ENCODE data around the gene OGFOD3. TPM values are rescaled to one million over a fixed set of nuclear protein-coding genes. Genes with fewer than 3 reads are reported as not detected.

OGFOD3 gene
- total and polyA plus RNA-seq, 9 of the 15 experiments (the other 6 are each of a cell fraction or from before 2014, with no cell fraction given), result 0.69 to 44.7 (median 18.9) TPM

DNA sequence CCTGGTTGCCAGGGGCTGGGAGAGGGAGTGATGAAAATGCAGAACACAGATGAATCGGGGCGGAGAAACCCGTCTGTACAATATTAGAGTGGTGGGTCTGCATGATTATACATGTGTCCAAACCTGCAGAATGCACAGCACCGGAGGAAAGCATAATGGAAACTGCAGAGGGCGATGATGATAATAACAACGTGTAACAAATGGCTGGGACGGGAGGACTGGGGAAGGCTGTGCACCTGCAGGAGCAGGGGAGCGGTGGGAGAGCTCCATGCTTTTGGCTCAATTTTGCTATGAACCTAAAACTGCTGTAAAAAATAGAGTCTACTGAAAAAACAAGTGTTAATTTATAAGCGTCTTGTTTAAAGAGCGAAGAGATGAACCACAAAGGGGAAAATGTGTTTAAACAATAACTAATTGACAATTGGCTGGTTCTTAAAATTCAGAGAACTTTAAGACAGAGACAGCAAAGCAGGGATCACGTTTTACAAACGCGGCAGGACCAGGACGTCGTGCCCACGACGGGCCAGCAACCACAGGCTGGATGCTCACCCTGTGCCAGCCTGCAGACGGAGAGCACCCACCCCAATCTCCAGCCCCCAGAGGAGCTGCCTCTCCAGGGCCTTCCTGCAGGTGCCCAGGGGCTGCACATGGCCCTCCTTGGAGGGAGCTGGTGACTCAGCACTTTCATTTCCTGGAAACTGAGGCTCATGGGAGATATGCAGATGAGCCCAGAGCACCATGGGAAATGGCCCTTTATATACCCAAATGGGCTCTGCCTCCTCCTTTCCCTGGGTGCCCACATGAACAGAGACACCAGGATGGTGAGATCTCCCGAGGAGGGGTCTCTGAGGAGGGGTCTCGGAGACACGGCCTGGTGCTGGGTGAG lies 59.7 kb downstream of the OGFOD3 start, which contains the start of gene TEX19 (continued):
- TF ChIP-seq, protein P1, sequence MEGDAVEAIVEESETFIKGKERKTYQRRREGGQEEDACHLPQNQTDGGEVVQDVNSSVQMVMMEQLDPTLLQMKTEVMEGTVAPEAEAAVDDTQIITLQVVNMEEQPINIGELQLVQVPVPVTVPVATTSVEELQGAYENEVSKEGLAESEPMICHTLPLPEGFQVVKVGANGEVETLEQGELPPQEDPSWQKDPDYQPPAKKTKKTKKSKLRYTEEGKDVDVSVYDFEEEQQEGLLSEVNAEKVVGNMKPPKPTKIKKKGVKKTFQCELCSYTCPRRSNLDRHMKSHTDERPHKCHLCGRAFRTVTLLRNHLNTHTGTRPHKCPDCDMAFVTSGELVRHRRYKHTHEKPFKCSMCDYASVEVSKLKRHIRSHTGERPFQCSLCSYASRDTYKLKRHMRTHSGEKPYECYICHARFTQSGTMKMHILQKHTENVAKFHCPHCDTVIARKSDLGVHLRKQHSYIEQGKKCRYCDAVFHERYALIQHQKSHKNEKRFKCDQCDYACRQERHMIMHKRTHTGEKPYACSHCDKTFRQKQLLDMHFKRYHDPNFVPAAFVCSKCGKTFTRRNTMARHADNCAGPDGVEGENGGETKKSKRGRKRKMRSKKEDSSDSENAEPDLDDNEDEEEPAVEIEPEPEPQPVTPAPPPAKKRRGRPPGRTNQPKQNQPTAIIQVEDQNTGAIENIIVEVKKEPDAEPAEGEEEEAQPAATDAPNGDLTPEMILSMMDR (IDR thresholded peaks at IDR 0.05 in 2 of 3, conservative IDR thresholded peaks at IDR 0.05 in 1 of 3; ENCODE audit: insufficient read depth in 2 of 3, low read depth in 1 of 3, low read length in 3 of 3), result peak in 2 of 3 experiments; percentile 14 to 35; a peak in 3 of 6 replicates
- TF ChIP-seq FUS (optimal IDR thresholded peaks at IDR 0.05; ENCODE audit: low read depth, low read length) (no peak), GATA2 (CRISPR knock-in tag; IDR thresholded peaks at IDR 0.05) (no peak), ATF3 (IDR thresholded peaks at IDR 0.05) (peak; percentile 35; the same call in 1 of the 2 replicates), ATF3 (CRISPR knock-in tag; conservative IDR thresholded peaks at IDR 0.05) (peak; percentile 63; the same call in 1 of the 2 replicates), CREB3L1 (IDR thresholded peaks at IDR 0.05; ENCODE audit: borderline replicate concordance, low read depth) (peak; percentile 78; the same call in 1 of the 2 replicates), ZNF384 (IDR thresholded peaks at IDR 0.05; ENCODE audit: low read depth, low read length) (no peak), LEF1 (IDR thresholded peaks at IDR 0.05) (no peak), CHD4 (IDR thresholded peaks at IDR 0.05; ENCODE audit: insufficient read depth, insufficient replicate concordance, low read depth, low read length, poor library complexity, severe bottlenecking) (no peak), CSDE1 (IDR thresholded peaks at IDR 0.05) (no peak), AFF1 (IDR thresholded peaks at IDR 0.05; ENCODE audit: low read depth in 1 of 2, partially characterized antibody in 2 of 2) (peak in 1 of 2 experiments; percentile 92)
- TF ChIP-seq, protein P2, sequence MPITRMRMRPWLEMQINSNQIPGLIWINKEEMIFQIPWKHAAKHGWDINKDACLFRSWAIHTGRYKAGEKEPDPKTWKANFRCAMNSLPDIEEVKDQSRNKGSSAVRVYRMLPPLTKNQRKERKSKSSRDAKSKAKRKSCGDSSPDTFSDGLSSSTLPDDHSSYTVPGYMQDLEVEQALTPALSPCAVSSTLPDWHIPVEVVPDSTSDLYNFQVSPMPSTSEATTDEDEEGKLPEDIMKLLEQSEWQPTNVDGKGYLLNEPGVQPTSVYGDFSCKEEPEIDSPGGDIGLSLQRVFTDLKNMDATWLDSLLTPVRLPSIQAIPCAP (CRISPR knock-in tag; IDR thresholded peaks at IDR 0.05; ENCODE audit: borderline replicate concordance), result peak; percentile 79; the same call in 1 of the 2 replicates
